Measurements from ENCODE around the gene LIX1. TPM values are rescaled to one million over a fixed set of nuclear protein-coding genes. Genes with fewer than 3 reads are reported as not detected.
A peak's percentile ranks its signal among the peaks of the same experiment; 100 is the strongest.
"Not testable (repeated sequence)": the region's sequence is repeated elsewhere in the genome, so short reads cannot be mapped to it uniquely, and the experiment has no call there.

The LIX1 gene
- total and polyA plus RNA-seq, 7 donors: 0.54 to 3.6 (median 1.7) TPM; not detected in 2

- intact Hi-C loops (cut with DNase I): no loop called here
- TF ChIP-seq POLR2A (IDR thresholded peaks at IDR 0.05): no peak
- Histone ChIP-seq H3K4me3 (no peak overlapping the region), H3K27me3 (no peaks in the 10 kb centered on the region), H3K9me3 (no peaks in the 10 kb centered on the region), H3K36me3 (no peaks in the 10 kb centered on the region), H3K4me1 (no peaks in the 10 kb centered on the region), H3K27ac (no peak overlapping the region)
- 95 to 97% methylated on average over 22 of the region's 22 CpGs for WGBS, 2 donors
- DNase-seq: no peak
These were observed 56.8 kb downstream of the LIX1 start for GRCh38 chr5:97085459-97086181.

GRCh38 chr5:97084782-97085458 lies 57.5 kb downstream of the LIX1 start:
- 95 to 97% methylated on average over 21 of the region's 21 CpGs for whole genome bisulfite sequencing, 2 donors
- H3K4me3 ChIP-seq; H3K4me1 ChIP-seq; intact Hi-C loops (cut with DNase I); H3K9me3 ChIP-seq; H3K36me3 ChIP-seq; H3K27me3 ChIP-seq; DNase-seq; H3K27ac ChIP-seq: not testable (repeated sequence)

GRCh38 chr5:97078958-97079743 lies 63.3 kb downstream of the LIX1 start:
- WGBS, 2 donors: 84 to 91% methylated on average over 4 of the region's 4 CpGs
- peak in 1 of 4 donors; percentile 59 for TF ChIP-seq POLR2AphosphoS5 (IDR thresholded peaks at IDR 0.05)
- no peak for TF ChIP-seq CTCF (IDR thresholded peaks at IDR 0.05)
- no peaks in the 10 kb centered on the region for H3K9me3 ChIP-seq
- no peak overlapping the region for H3K27ac ChIP-seq
- no peak overlapping the region for H3K4me3 ChIP-seq
- no peaks in the 10 kb centered on the region for H3K4me1 ChIP-seq
- DNase-seq: no peak
- H3K27me3 ChIP-seq: no peaks in the 10 kb centered on the region
- intact Hi-C loops (cut with DNase I): no loop called here
- no peaks in the 10 kb centered on the region for H3K36me3 ChIP-seq

- intact Hi-C loops (cut with DNase I): no loop called here
- no peak for TF ChIP-seq EP300 (IDR thresholded peaks at IDR 0.05)
- Histone ChIP-seq H3K36me3 (no peaks in the 10 kb centered on the region), H3K9me3 (no peaks in the 10 kb centered on the region), H3K4me1 (peaks cover 0 to 1% (median 0%) of the 10 kb centered on the region in 4 donors), H3K27ac (no peak overlapping the region), H3K4me3 (no peak overlapping the region), H3K27me3 (no peaks in the 10 kb centered on the region)
- DNase-seq: no peak
- 90 to 96% methylated on average over 4 of the region's 4 CpGs for whole genome bisulfite sequencing, 2 donors
These were observed 65.2 kb downstream of the LIX1 start for GRCh38 chr5:97077246-97077645.

- no peaks in the 10 kb centered on the region for H3K27me3 ChIP-seq
- intact Hi-C loops (cut with DNase I): no loop called here
- TF ChIP-seq POLR2AphosphoS5 (IDR thresholded peaks at IDR 0.05) (no peak), POLR2A (IDR thresholded peaks at IDR 0.05) (no peak), EP300 (IDR thresholded peaks at IDR 0.05) (no peak), CTCF (IDR thresholded peaks at IDR 0.05) (no peak)
- peaks cover 0 to 11% (median 6%) of the 10 kb centered on the region in 4 donors for H3K4me1 ChIP-seq
- no peak overlapping the region for H3K4me3 ChIP-seq
- no peak overlapping the region for H3K27ac ChIP-seq
- H3K36me3 ChIP-seq: no peaks in the 10 kb centered on the region
- no peak for DNase-seq
- H3K9me3 ChIP-seq: no peaks in the 10 kb centered on the region
These were observed 66.3 kb downstream of the LIX1 start for GRCh38 chr5:97076098-97076497.

GRCh38 chr5:97075649-97076048 lies 66.8 kb downstream of the LIX1 start:
- Histone ChIP-seq H3K27me3 (no peaks in the 10 kb centered on the region), H3K9me3 (no peaks in the 10 kb centered on the region), H3K27ac (no peak overlapping the region), H3K36me3 (no peaks in the 10 kb centered on the region), H3K4me1 (peaks cover 0 to 14% (median 9%) of the 10 kb centered on the region in 4 donors), H3K4me3 (no peak overlapping the region)
- TF ChIP-seq POLR2AphosphoS5 (IDR thresholded peaks at IDR 0.05): no peak
- no peak for TF ChIP-seq CTCF (IDR thresholded peaks at IDR 0.05)
- no peak for TF ChIP-seq POLR2A (IDR thresholded peaks at IDR 0.05)
- TF ChIP-seq EP300 (IDR thresholded peaks at IDR 0.05): no peak
- intact Hi-C loops (cut with DNase I): no loop called here
- no peak for DNase-seq
- 89 to 92% methylated on average over 5 of the region's 5 CpGs for WGBS, 2 donors
